Non-pigmented ciliary epithelial cell (primary cell): ENCODE results near the gene ERVK3-1.
"Not testable (repeated sequence)": the region's sequence is repeated elsewhere in the genome, so short reads cannot be mapped to it uniquely, and the experiment has no call there.

Experiments used
- DNase-seq: peaks from one replicate; pipeline ENCODE4 v3.0.0-alpha.2; 2010; ENCODE audit warnings: low read depth

Gene ERVK3-1

DNA sequence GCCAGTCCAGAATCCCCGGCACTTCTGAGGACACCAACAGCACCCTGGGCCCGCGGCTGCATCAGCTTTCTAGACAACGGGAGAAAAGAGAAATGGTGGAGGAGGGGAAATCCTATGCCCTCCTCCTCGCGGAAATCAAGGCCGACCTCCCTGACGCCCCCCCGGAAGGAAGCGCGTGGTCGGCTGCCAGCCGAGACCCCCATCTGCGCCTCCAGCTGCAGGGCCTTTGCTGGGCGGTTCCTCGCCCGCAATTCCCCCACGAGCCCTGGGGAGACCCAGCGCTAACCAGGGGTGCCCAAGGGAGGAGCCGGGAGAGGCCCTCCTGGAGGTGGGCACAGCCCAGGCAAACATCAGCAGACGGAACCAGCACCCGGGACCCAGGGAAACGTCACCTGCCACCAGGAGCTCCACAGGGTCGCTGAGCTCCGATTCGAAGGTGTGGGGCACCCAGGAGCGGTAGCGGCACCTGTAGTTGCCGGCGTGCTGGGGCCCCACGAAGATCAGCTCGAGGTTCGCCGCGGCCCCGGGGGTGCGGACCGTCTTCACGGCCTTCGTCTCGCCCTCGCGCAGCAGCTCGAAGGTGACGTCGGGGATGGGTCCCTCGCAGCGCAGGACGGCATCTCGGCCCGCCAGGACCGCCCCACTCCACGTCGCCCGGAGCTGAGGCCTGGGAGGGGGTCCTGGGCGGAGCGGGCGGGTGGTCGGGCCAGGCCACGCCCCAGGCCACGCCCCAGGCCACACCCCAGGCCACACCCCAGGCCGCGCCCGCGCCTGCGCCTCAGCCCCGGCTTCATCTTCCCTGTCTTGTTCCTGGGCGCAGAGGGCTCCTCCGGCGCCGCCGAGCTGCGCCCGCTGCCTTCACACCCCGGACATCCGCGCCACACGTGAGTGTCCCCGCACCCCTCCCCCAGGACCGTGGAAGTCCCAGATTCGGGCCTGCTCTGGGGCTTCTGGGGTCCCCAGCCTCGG lies 42.1 kb downstream of the ERVK3-1 start:
- DNase-seq, result no peak

- not testable (repeated sequence) for DNase-seq
Measured at GRCh38 chr19:58348080-58348479, 42.9 kb downstream of the ERVK3-1 start.

GRCh38 chr19:58349590-58349989 lies 44.4 kb downstream of the ERVK3-1 start:
- no peak for DNase-seq

DNA sequence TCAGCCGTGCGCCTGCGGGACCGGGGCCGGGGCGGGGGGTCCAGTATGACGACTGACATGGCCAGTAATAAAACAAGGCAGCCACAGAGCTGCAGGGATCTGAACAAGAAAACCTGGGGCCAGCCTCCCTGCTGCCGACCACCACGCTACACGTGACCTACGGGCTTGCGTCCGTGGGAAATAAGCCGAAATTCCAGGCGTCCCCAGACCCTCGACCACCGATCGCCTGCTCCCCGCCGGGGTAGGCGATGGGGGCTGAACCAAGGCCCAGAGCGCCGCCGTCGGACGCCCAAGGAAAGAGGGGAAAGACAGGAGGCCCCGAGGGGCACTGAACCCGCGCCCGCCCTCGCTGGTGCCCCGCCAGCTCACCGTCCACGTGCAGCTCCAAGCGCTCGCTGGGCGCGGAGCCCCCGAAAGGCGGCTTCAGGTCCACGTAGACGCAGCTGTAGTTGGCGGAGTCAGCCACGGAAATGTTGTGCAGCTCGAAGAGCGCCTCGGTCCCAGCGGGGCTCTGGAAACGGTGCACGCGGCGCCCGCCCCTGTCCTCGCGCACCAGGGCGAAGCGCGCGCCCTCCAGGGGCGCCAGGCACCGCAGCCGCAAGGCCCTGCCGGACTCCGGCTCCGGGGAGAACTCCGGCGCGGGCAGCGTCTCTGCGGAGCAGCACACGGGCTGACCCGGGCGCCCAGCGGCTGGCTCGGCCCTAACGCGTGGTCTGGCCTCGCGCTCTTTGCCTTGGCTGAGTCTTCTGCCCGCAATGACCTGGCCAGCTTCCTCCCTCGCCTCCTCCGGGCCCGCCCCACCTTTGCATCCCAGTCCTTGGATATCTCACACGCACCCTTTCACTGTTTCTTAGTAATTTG lies 45.1 kb downstream of the ERVK3-1 start:
- DNase-seq, result no peak

- no peak for DNase-seq
Measured at GRCh38 chr19:58350871-58351557, 45.8 kb downstream of the ERVK3-1 start.

GRCh38 chr19:58351558-58351878 lies 46.3 kb downstream of the ERVK3-1 start:
- DNase-seq, result no peak

- DNase-seq, result no peak
Measured at GRCh38 chr19:58351990-58352755, 47.0 kb downstream of the ERVK3-1 start.

DNA sequence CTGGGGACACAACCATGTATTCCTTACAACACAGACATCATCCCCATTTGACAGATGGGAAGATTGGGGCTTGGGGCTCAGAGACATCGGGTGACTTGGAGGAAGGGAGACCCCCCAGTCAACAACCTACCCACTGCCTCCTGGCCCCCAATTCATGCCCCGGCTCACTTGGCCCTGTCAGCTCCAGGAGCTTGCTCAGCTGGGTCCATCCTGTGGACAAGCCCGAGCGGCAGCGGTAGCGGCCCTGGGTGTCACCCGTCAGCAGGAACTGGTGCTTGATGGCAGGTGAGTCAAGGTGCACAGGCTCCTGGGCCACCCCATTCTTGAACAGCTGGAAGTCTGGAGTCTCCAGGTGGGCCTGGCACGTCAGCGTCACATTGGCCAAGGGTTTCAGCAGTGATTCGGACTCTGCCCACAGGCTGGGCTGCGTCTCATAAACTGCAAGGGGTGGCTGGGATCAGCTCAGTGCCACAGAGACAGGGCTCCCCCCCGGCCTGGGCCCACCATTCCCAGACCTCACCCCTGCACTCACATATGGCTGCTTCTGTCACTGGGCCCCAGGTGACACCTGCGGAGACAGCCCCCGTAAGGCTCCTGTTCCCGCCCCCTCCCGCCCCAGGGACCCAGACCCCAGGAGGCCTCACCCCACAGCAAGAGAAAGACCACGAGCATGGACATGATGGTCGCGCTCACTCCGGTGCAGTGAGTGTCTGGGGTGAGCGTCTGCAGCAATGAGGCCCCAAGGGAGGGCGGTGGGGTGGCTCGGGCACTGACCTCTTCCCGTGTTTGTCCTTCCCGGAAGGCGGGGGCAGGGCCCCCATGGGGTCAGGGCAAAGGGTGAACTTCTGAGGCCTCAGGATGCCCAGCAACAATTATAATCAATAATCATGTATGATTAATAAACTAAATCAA lies 47.8 kb downstream of the ERVK3-1 start, which contains the start of gene A1BG:
TSS of gene A1BG (minus strand) at position 733 of the 912 bp plus-strand sequence. CDS start at position 678, 55 bp downstream.
- no peak for DNase-seq

GRCh38 chr19:58353717-58354477 lies 48.7 kb downstream of the ERVK3-1 start:
- no peak for DNase-seq

DNA sequence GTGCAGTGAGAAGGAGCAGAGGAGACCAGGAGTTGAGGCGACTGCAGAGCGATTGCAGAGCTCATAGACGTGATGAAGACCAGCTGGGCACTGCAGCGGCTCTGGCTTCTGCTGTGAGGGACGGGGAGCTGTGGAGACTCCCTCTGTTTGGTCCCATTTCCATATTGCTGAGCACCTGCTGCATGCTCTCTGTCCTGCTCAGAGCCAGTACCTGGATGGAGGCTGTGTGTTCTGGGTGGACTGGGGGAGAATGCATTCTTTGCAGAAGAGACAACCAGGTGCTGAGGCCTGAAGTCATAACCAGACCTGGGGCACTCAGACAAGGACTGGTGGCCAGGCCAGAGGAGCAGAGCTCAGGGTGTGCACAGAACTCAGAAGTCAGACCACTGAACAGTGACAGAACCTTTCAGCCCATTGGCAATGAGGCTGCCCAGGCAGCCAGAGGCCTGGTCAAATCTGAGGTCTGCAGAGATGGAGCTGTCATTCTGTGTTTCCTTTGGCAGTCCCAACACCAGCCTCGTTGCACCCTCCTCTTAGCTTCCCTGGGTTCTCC lies 49.4 kb downstream of the ERVK3-1 start:
- DNase-seq, result no peak

- no peak for DNase-seq
Measured at GRCh38 chr19:58355215-58355796, 50.1 kb downstream of the ERVK3-1 start.

- DNase-seq, result no peak
Measured at GRCh38 chr19:58355908-58356765, 51.0 kb downstream of the ERVK3-1 start.

- DNase-seq, result no peak
Measured at GRCh38 chr19:58356766-58357480, 51.7 kb downstream of the ERVK3-1 start.

DNA sequence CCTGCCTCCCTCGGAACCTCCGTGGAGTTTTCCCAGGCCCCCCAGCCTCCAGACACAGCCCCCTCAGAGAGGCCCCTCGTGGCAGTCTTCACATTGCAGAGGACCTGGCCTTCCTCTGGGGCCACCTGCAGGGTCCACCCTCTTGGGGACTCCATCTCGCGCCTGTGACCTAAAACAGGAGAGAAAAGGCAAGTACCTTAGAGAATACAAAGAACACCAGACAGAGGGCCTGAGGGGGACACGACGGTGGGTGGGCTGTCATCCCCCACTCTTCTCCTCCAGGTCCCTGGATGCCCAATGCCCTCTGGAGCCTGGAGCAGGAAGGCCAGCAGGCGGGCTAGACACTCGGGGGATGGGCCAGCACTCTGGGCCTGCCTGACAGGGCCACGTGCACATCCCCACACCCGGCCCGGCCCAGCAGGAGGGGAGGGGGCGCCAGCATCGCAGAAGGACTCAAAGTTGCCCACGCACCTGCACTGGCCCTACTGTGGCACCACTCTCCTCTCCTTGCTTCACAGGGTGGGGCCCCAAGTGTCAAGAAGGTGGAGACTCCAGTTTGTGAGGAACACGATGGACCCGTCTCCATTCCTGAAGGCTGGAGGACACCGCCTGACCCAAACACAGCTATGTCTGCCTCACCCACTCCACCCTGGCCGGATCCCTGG lies 52.4 kb downstream of the ERVK3-1 start:
- no peak for DNase-seq

- DNase-seq, result no peak
Measured at GRCh38 chr19:58361900-58362271, 56.7 kb downstream of the ERVK3-1 start.

DNA sequence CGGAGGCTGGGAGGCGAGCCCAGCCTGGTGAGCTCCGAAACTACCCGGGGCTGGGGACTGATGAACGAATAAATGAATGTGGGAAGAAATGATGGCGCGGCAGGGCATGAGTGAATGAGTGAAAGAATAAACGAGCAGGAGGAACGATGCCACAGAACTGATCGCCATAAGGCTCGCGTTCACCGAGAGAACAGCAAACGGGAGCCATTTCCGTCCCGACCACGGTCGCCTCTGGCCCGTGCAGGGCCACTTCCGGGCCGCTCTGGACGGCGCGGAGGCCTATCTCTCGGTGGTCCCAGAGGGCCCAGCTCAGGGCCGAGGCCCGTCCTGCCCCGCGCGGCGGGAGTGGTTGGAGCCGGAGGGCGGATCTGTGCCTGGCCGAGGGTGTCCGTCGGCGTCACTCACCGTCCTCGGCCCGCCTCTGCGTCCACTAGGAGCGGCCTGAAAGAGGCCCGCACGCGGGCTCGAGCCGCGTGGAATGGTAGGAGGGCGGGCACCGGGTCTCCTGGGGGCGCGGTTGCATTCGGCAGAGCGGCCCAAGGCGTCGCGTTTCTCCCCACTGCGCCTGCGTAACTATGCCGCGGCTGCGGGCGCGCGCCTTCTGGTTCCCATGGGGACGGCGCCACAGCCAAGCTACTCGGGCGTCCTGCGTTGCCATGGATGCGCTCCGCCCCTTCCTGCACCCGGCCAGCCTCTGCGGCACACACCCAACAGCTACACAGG lies 57.3 kb downstream of the ERVK3-1 start, which contains the start of gene ZNF497:
TSS of gene ZNF497 (minus strand) at position 480 of the 723 bp plus-strand sequence. CDS start 5,116 bp downstream, outside the sequence.
- DNase-seq, result peak; percentile 67
